ENCODE results near the gene BCO2. TPM values are rescaled to one million over a fixed set of nuclear protein-coding genes. Genes with fewer than 3 reads are reported as not detected.
A peak's percentile ranks its signal among the peaks of the same experiment; 100 is the strongest.

BCO2 gene
- total RNA-seq, 1 experiment from 2014 or later: 2.9 TPM

DNA sequence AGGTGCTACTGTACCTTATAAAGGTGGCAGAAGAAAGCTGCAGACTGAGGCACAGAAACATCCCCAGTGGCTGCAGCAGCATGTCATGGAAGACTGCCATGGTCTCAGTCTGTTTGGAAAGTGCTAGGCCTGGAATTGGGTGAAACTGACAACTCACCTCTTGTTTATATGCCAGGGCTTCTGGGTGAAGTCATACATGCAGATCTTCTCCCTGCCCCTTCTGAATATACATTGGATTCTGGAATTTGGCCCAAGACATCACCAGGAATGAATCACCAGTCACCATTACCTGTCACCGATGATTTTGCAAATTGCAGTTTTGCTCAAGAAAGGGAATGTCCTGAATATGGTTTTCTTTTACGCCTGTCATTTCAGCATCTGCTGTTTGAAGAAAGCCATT, 85.2 kb downstream of the BCO2 start, which contains the start of gene PLET1:
PLET1 (minus strand) TSS at position 371 of the 400 bp plus-strand sequence; CDS start at position 100, 271 bp downstream.
- no TSS peak for BruUV-seq (replicated peaks)
- Histone ChIP-seq H4K20me1 (ENCODE audit: low read length) (no peaks in the 10 kb centered on the region), H3F3A (ENCODE audit: low read length, unreplicated experiment) (no peaks in the 10 kb centered on the region), H3K9me3 (ENCODE audit: low read length) (no peaks in the 10 kb centered on the region), H3K36me3 (ENCODE audit: low read depth, low read length) (no peaks in the 10 kb centered on the region), H3K4me3 (ENCODE audit: low read length) (no peak within 1 kb of the TSS), H3K9me2 (replicated peaks; ENCODE audit: low read length) (no peaks in the 10 kb centered on the region), H3K4me1 (ENCODE audit: insufficient read depth, low read length) (peaks cover 18% of the 10 kb centered on the region), H3K79me2 (ENCODE audit: low read length) (no peaks in the 10 kb centered on the region), H3K27ac (ENCODE audit: low read length) (peak within 1 kb of the TSS; percentile 48), H3K27me3 (ENCODE audit: low read length) (no peaks in the 10 kb centered on the region), H3K9ac (ENCODE audit: low read length) (peak within 1 kb of the TSS; percentile 3; the same call in 1 of the 2 replicates), H3K4me2 (ENCODE audit: low read length) (peak within 1 kb of the TSS; percentile 27), H2AFZ (ENCODE audit: low read length) (peak within 1 kb of the TSS; percentile 23; the same call in 1 of the 2 replicates)
- ChIA-PET POLR2A (ENCODE audit: unreplicated experiment) (no interaction called here), CTCF (no interaction called here)
- intact Hi-C loops (cut with micrococcal nuclease): loop anchor here (5.0 kb wide), 1 partner anchor 43 kb away; no protein-coding TSS in a partner anchor
- ATAC-seq (peak; percentile 83), DNase-seq (peak; percentile 83)
- TF ChIP-seq, protein P1, sequence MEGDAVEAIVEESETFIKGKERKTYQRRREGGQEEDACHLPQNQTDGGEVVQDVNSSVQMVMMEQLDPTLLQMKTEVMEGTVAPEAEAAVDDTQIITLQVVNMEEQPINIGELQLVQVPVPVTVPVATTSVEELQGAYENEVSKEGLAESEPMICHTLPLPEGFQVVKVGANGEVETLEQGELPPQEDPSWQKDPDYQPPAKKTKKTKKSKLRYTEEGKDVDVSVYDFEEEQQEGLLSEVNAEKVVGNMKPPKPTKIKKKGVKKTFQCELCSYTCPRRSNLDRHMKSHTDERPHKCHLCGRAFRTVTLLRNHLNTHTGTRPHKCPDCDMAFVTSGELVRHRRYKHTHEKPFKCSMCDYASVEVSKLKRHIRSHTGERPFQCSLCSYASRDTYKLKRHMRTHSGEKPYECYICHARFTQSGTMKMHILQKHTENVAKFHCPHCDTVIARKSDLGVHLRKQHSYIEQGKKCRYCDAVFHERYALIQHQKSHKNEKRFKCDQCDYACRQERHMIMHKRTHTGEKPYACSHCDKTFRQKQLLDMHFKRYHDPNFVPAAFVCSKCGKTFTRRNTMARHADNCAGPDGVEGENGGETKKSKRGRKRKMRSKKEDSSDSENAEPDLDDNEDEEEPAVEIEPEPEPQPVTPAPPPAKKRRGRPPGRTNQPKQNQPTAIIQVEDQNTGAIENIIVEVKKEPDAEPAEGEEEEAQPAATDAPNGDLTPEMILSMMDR (conservative IDR thresholded peaks at IDR 0.05; ENCODE audit: low read depth, low read length): no peak
- TF ChIP-seq EZH2phosphoT487 (IDR thresholded peaks at IDR 0.05; ENCODE audit: borderline replicate concordance, low read length) (no peak), EZH2 (IDR thresholded peaks at IDR 0.05; ENCODE audit: low read length, unreplicated experiment) (no peak)

DNA sequence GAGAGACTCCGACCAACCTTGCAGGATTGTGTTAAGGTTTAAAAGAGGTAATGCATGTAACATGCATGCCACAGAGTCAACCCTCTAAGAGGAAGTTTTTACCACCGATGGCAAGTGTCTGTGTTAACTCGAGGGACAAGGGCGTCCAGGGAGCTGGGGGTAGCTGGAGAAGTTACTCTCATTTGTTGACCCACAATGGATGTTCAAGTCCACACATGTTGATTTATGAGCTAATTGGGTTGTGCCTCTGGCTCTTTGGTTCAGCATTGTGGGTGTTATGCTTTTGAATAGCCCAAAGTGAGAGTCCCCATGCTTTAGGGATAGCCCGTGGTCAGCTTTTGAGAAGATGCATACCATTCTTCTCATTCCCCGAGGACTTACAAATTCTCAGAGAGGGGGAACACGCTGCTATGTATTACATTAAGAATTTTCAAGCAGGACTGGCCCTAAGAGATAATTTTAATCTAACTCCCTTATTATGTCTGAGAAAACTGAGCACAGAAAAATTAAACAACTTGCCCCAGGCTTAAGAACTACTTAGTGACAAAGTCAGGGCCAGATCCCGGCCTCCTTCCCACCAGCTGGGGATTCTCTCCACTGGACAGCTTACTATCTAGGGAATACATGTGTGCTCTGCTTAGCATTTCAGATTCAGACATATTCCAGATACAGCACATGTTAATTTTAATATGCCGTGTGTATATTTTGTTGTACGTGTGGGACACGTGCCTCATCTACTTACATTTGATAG, 90.5 kb downstream of the BCO2 start:
- Histone ChIP-seq H3K9ac (ENCODE audit: low read length) (no peak overlapping the region), H4K20me1 (ENCODE audit: low read length) (no peaks in the 10 kb centered on the region), H3K4me1 (ENCODE audit: insufficient read depth, low read length) (peaks cover 2% of the 10 kb centered on the region), H3K4me2 (ENCODE audit: low read length) (no peak overlapping the region), H3K36me3 (ENCODE audit: low read depth, low read length) (no peaks in the 10 kb centered on the region), H3K27ac (ENCODE audit: low read length) (no peak overlapping the region), H3K4me3 (ENCODE audit: low read length) (no peak overlapping the region), H3K79me2 (ENCODE audit: low read length) (no peaks in the 10 kb centered on the region), H3F3A (ENCODE audit: low read length, unreplicated experiment) (no peaks in the 10 kb centered on the region), H3K27me3 (ENCODE audit: low read length) (no peaks in the 10 kb centered on the region), H3K9me3 (ENCODE audit: low read length) (no peaks in the 10 kb centered on the region), H3K9me2 (replicated peaks; ENCODE audit: low read length) (no peaks in the 10 kb centered on the region), H2AFZ (ENCODE audit: low read length) (no peak overlapping the region)
- ChIA-PET POLR2A (ENCODE audit: unreplicated experiment) (no interaction called here), CTCF (no interaction called here)
- TF ChIP-seq EZH2phosphoT487 (IDR thresholded peaks at IDR 0.05; ENCODE audit: borderline replicate concordance, low read length): no peak
- TF ChIP-seq, protein P1 (conservative IDR thresholded peaks at IDR 0.05; ENCODE audit: low read depth, low read length): no peak
- no peak for TF ChIP-seq EZH2 (IDR thresholded peaks at IDR 0.05; ENCODE audit: low read length, unreplicated experiment)
- ATAC-seq (no peak), DNase-seq (no peak)
- intact Hi-C loops (cut with micrococcal nuclease): no loop called here
- no TSS peak for BruUV-seq (replicated peaks)

DNA sequence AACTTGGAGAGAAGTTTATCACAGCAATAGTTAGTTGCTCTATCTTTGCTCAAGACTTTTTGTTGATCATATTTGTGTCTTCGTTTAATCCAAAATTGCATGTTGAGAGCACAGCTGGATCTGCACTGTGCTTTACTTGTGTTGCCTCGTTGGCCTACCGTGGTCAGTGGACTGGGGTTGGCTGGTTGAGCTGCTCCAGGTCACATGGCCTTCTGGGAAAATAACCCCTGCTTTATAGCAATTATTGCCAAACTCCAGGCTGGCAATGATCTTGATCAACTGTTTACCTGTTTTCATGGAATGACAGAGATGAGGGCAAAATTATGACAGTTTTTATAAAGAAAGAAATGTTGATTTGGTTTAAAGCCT, 91.1 kb downstream of the BCO2 start:
- H3K9me3 ChIP-seq (ENCODE audit: low read length): no peaks in the 10 kb centered on the region
- no peaks in the 10 kb centered on the region for H3K36me3 ChIP-seq (ENCODE audit: low read depth, low read length)
- no peaks in the 10 kb centered on the region for H4K20me1 ChIP-seq (ENCODE audit: low read length)
- intact Hi-C loops (cut with micrococcal nuclease): no loop called here
- H3K27ac ChIP-seq (ENCODE audit: low read length): no peak overlapping the region
- no peak overlapping the region for H2AFZ ChIP-seq (ENCODE audit: low read length)
- DNase-seq (no peak), ATAC-seq (no peak)
- CTCF ChIA-PET: no interaction called here
- TF ChIP-seq, protein P1 (conservative IDR thresholded peaks at IDR 0.05; ENCODE audit: low read depth, low read length): no peak
- TF ChIP-seq EZH2 (IDR thresholded peaks at IDR 0.05; ENCODE audit: low read length, unreplicated experiment) (no peak), EZH2phosphoT487 (IDR thresholded peaks at IDR 0.05; ENCODE audit: borderline replicate concordance, low read length) (no peak)
- H3K4me1 ChIP-seq (ENCODE audit: insufficient read depth, low read length): no peaks in the 10 kb centered on the region
- no peaks in the 10 kb centered on the region for H3K9me2 ChIP-seq (replicated peaks; ENCODE audit: low read length)
- H3K4me3 ChIP-seq (ENCODE audit: low read length): no peak overlapping the region
- H3K9ac ChIP-seq (ENCODE audit: low read length): no peak overlapping the region
- H3K79me2 ChIP-seq (ENCODE audit: low read length): no peaks in the 10 kb centered on the region
- POLR2A ChIA-PET (ENCODE audit: unreplicated experiment): no interaction called here
- no peaks in the 10 kb centered on the region for H3K27me3 ChIP-seq (ENCODE audit: low read length)
- BruUV-seq (replicated peaks): no TSS peak
- H3K4me2 ChIP-seq (ENCODE audit: low read length): no peak overlapping the region
- H3F3A ChIP-seq (ENCODE audit: low read length, unreplicated experiment): no peaks in the 10 kb centered on the region
